ENCODE measurements around the gene SPOCD1.

The SPOCD1 gene

DNA sequence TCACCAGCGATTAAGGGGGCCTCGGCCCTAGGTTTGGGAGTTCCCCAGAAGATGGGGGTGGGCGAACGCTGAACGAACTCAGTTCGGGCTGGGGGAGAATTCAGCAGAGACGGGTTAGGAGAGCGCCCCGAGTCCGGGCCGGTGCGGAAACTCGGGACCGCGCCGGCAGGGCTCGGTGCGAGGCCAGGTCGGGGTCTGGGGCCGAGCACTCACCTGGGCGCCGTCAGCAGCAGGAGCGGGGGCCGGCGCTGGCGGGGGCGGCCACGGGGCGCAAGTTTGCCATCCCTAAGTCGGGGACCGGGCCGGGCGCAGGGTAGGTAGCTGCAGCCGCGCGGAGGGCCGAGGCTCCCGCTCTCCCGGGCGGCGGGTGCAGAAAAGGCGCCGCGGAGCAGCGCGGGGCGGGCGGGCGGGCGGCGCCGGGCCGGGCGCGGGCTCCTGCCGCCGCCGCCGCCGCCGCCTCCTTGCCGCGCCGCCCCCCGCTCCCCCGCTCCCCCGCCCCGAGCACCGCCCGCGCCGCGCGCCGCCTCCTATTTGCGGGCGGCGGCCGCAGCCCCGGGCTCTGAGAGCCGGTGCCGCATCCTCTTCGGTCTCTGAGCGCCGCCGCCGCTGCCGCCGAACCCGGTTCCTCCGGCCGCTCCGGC, 52.0 kb downstream of the SPOCD1 start:
- H3K4me3 ChIP-seq: peak overlapping the region; percentile 30 to 50 (median 41)
- peak overlapping the region in 1 of 21 experiments; percentile 16 for H3K27ac ChIP-seq

DNA sequence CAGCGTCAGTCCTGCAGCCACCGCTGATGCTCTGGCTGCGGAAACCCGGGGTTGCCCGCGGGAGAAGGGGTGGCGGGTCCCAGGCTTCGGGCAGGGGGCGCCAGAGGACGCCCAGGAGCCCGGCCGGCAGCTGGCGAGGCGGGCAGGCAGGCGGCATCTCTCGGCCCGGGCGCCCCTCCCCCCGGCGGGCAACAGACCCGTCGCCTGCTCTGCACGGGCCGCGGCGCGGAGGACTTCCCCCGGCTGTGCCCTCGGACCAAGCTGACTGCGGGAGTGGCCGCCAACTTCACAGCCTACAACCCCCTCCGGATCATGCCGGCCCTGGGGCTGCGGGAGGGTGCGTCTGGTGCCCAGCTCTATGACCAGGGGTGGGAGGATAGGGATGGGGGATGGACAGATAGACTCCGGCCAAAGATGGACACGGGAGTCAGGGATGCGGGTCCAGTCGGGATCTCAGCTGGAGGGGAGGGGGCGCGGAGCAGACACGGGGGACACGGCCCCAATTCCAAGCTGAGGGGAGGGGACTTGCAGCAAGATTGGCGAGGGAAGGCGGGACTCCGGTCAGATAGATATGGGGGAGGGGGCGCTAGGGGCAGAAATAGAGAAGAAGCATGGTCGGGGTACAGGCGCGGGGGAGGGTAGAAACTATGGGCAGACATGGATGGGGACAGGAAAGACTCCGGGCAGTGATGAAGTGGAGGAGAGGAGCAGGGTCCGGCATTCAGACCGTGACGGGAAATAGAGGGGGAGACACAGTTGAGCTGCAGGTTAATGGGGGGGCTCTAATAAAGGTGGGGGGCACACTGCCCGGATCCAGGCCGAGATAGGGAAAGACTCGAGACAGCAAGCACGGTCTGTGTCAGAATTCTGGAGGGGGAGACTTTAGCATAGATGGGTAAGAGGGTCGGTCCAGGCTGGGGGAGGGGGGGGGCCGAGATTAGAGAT, 52.8 kb downstream of the SPOCD1 start:
- peak overlapping the region in 1 of 21 experiments; percentile 16 for H3K27ac ChIP-seq
- peak overlapping the region; percentile 30 to 50 (median 41) for H3K4me3 ChIP-seq

DNA sequence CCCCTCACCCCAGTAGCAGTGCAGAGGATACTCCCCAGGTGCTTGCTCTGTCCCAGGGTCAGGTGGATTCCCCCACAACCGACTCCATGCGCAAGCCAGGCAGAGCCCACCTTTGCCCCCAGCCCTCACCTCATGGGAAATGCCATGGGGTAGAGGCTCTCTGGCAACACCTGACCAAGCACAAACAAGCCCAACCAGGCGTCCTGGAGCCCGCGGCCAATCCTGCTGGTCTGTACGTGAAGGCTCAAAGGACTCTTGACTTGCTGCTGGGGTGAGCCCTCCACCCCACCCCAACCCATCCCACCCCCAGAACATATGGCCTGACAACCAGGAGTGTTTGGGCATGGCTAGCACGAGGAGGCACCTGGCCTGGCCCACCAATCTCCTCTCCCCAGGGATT, 53.5 kb downstream of the SPOCD1 start:
- peak overlapping the region in 3 of 7 experiments; percentile 43 to 50 (median 48) for H3K4me3 ChIP-seq
- no peak overlapping the region for H3K27ac ChIP-seq

DNA sequence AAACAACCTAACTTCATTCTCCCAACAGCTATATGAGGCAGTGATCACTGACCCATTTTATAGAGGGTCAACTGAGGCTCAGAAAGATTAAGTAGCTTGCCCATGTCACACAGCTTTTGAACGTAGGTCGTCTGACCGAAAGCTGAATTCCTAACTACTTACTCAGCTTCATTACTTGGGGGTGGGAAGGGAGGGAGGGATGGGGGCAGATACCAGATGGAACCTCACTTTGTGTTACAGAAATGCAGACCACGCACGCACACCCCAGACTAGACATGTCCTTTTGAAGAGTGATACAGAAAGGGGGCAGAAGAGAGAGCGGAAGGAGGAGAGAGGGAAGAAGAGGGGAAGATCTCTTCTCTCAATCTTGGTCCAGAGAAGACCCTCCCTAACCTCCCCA, 53.9 kb downstream of the SPOCD1 start:
- Histone ChIP-seq H3K4me3 (no peak overlapping the region), H3K27ac (no peak overlapping the region)

DNA sequence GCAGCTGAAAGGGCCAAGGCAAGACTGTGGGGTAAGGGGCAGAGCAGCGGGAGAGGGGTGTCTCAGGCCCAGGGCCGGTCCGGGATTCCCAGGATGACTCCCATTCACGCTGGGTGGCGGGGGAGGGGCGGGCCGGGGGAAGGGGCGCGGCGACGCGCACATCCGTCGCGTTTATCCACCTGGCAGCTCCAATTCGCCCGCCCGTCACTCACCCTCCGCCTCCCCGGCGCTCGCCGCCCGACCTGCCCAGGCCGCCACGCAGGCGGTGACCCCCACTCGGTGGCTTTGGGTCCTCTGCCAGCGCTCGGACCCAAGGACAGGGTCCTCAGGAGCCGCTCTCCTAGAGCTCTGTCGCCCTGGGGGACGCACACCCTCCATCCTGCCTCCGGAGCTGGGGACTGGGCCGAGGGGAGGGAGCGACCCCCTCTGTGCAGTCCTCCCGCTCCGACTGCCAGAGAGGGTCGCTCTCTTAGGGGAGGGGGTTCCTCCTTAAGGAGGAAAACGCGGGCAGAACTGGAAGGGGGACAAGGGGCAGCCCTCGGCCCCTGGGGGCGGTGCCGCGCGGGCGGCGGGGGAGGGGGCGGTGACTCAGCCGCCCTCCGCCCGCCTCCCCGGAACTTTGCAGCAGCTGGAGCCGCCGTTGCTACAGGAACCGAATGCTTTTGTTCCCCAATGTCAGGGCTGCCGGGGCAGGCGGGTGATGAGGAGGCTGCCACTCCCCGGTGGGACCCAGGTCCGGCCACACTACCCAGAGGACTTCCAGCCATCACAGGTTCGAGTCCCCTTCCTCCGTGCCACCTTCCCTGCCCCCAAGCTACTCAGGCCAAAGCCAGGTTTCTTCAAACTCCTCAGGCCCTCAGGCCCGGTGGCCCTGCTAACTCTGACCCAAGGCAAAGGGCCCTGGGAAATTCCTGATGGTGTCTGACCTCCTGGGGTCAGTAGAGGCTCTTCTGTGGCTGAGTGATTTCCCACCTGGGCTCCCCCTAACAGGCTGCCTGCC, 55.1 kb downstream of the SPOCD1 start:
- Histone ChIP-seq H3K4me3 (peak overlapping the region; percentile 31 to 44 (median 38)), H3K27ac (peak overlapping the region in 10 of 21 experiments; percentile 1 to 66 (median 18))

DNA sequence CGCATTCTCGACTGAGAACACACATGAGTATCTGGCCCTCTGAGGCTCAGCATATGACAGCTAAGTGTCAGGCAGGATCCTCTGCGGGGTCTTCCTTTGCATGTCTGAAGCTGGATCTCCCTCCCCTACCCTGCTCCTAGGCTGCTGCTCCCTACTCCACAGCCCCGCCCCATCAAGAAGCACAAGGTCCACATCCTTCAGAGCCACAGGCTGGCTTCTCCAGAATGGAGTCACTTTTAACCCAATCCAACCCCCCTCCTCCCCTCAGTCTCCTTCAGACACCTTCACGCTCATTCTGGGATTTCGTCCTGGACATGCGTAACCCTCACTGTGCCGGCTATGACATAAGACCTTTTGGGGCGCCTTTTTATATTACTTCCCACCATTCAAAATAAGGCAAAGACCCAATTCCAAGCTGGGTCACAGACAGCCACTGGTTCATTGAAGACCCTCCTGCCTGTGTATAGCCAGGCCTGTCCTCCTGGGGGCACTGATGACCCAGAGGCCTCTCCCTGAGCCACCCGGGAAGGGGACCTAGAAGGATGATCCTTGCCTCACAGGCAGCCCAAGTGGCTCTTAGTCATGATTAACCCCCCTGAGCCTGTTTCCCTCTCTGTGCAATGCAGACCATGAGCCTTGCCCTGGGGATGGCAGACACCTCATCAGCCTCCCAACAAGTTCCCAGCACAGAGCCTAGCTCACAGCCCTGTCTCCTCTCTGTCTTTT, 56.4 kb downstream of the SPOCD1 start:
- no peak overlapping the region for H3K4me3 ChIP-seq
- H3K27ac ChIP-seq: no peak overlapping the region

DNA sequence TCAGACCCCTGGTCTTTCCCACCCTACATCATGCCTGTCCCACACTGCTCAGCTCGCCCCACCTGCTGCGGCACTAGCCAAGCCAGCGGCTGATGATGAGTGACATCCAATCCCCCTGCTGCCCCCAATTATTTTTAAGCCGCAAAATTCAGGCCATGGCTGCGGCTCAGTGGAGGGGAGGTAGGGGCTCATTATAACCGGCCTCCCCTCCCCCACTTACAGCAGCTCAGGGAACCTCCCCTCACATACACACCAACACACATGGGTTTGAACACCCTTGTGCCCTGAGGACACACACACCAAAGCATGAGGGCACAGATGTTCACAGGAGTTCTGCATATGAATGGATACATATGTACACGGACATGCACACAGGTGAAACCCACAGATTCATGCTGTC, 57.0 kb downstream of the SPOCD1 start:
- Histone ChIP-seq H3K27ac (no peak overlapping the region), H3K4me3 (no peak overlapping the region)

DNA sequence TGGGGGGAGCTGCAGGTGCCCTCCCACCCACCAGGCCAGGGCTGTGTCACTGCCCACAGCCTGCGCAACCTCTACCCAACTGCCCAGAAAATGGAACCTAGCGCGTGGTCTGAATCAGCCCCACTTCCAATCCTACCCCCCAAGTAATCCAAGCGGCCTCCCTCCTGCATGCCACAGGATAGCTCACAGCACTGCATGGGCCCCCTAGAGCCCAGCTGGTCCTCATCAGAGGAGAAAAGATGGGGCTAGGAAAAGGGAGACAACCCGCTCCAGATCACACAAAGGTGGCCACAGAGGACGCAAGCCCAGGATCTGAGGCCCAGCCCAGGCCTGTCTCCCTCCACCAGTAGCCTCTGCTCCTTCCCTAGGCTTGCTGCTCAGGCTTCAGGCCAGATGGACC, 57.8 kb downstream of the SPOCD1 start:
- Histone ChIP-seq H3K4me3 (no peak overlapping the region), H3K27ac (no peak overlapping the region)

DNA sequence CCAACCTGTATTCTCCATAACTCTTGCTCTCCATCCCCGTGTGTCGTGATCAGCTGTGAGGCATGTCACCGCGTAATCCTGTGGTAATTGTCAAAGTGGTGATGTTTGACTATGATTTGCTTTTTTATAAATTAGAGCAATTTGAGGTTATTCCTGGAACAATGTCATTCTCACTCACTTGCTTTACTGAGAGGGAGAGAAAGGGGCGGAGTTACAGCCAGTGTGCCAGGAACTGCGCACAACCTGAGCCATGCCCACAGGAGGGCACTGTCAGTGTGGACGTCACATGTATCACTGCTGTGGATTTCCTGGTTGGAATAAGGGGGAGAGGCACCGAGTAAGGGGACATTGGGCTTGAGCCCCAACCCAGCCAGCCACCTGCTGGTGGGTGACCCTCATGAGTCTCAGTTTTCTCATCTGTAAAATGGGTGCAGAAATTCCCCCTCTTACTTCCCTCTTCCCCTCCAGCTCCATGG, 58.6 kb downstream of the SPOCD1 start:
- H3K27ac ChIP-seq: no peak overlapping the region

DNA sequence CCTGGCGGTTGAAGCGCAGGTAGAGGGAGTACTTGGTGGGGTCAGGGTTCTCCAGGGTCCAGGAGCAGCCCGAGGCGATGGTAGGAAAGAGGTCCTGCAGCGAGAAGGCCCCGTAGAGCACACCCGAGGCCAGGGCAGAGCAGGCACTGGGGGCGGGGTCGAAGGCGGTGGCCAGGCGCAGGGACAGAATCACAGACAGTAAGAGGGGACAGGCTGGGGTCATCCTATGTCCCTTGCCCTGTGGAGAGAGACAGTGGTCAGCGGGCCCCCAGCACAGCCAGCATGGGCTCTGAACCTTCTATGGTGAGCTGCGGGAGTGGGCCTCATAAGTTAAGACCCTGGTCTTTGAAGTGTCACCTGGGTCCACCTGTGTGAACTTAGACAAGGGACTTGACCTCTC, 59.2 kb downstream of the SPOCD1 start:
- Histone ChIP-seq H3K27ac (no peak overlapping the region), H3K4me3 (no peak overlapping the region)

More for the DNA sequence above, 58.6 kb downstream of the SPOCD1 start:
- no peak overlapping the region for H3K4me3 ChIP-seq

DNA sequence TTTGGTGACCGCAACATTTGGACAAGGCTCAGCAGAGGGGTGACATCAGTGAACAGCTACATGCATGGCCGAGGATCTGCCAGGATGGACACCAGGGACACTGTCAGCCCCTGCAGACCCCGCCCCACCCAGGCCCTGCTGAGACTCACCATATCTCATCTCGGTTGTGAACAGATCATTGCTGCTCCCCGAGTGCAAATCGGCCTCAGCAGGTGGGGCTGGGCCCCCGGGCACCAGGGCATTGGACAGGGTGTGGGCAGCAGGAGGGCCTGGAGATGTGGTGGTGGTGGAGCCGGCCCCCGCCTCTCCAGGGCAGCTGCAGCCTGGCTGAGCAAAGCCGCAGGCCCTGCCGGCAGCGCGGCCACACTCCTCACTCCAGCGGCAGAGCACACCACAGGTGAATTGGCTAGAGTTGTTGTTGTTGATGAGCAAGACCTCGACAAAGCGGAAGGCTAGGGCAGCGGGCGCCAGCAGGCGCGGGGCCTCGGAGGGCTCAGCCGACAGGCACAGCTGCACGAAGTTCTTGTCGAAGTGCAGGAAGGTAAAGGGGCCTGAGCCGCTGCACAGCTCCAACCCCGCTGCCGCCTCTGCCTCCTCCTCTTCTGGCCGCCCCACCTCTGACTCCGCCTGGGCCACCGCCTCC, 59.9 kb downstream of the SPOCD1 start:
- Histone ChIP-seq H3K4me3 (no peak overlapping the region), H3K27ac (no peak overlapping the region)

DNA sequence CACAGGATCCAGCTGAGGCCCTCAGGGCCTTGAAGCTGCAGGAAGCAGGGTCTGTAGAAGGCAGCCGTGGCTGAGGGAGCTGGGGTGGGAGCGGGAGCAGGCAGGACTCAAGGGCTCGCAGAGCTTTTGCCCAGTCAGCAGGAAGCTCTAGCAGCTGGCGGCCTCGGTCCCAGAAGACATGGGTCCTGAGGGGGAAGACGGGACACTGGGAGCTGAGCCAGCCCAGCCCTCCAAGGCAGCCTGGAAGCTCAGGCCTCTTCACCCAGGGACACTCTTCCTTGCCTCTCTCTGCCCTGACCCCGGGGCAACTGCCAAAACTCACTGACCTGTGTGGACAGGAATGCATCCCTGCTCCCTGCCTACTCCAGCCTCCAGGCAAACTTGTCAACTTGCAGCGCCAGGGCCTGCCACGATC, 60.6 kb downstream of the SPOCD1 start:
- Histone ChIP-seq H3K27ac (no peak overlapping the region), H3K4me3 (no peak overlapping the region)

DNA sequence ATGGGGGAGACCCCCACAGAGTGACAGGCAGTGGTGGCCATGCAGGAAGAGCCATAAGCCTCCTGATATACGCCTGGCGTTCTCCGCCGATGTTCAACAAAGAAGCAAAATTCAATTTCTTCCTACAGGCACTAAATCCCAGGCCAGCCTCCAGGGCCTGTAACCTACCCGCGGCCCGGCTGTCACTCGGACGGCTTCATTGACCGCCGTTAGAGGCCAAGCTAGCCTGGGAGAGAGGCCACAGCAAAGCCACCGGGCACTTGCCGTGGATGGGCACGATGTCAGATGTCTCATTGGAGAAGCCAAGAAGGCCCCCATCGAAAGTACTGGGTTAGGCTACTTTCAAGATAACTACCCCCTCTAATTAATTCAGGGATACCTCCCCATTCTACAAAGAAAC, 61.4 kb downstream of the SPOCD1 start:
- H3K4me3 ChIP-seq: no peak overlapping the region
- no peak overlapping the region for H3K27ac ChIP-seq

DNA sequence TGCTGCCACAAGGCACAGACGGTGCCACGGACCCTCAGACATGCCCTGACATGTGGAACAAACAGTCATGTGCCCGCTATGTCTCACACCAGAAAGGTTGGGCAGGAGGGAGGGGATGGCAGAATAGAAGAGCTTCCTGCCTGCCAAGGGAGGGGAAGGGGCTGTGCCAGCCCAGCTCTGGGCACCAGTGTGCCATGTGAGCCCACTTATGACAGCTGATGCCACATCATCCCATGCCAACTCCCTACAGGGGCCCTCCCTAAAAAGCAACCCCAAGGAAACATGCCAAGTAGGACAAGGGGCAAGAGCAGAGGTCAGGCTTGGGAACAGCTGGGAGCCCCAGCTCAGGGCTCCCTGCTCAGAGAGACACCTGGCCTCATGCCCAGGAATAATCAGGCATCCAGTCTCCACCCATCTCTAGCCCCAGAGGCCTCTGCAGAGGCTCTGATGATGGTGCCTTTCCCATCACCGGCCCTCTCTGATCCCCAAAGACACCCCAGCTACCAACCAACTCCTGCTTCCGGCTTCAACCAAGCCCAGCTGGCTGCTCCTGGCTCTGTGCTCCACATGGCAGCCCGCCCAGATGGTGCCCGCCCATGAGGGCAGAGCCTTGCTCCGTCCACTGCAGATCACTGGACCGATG, 62.0 kb downstream of the SPOCD1 start:
- Histone ChIP-seq H3K4me3 (no peak overlapping the region), H3K27ac (no peak overlapping the region)

DNA sequence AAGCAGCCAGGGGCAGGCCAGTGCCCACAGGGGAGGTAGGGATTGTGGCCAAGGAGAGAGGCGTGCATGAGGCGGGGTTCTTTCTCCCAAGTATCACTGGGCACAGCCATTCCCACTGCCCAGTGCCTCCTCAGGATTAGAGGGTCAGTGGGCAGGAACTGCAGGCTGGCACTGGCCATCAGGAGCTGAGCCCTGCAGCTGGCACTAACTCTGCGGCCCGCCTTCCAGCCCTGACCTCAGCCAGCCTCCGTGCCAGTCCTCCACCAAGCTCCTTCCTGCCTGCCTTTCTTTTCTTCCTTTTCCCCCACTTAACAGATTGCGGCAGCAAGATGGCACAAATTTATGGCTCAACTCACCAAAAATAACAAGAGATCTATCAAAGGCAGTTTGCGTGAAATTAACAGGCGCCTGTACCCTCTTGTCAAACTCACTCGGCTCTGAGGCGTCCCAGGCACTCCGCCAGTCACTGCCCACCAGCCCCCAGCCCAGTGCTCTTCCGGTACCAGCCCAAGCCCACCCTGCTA, 62.8 kb downstream of the SPOCD1 start:
- H3K4me3 ChIP-seq: no peak overlapping the region

DNA sequence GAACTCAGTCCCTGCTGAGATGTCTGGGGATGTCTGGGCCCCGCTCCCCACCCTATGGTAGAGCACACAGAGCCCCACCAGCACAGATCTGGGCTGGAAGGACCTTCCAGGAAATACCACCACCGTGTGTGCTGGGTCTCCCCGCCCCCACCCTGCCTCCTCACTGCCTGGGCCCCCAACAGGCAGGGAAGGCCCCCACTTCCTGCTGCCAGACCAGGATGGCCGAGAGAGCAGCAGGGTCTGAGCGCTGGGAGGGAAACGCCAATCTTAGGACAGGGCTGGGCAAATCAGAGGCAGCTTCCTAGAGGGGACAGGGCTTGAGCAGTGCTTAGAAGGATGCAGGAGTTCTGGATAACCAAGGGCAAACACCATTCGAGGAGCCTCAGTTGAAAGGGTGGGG, 63.6 kb downstream of the SPOCD1 start:
- Histone ChIP-seq H3K4me3 (no peak overlapping the region), H3K27ac (no peak overlapping the region)

More for the DNA sequence above, 62.8 kb downstream of the SPOCD1 start:
- H3K27ac ChIP-seq: no peak overlapping the region

DNA sequence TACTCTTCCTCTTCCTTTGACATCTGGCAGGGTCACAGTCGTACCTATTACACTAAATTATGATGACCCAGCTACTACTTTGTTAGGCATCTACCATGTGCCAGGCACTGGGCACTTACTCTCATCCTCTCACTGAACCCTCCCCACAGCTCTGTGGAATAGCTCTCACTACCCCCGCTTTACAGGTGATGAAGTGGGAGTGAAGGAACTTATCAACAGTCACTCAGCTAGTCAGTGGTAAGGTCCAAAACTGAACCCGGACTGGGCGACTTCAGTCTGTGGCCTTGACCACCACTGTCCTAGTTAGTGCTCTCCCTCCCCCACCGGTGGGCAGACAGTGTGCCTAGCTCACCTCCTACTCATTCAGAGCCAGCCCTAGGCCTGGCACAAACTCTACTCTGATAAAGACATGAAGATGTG, 64.0 kb downstream of the SPOCD1 start:
- Histone ChIP-seq H3K4me3 (no peak overlapping the region), H3K27ac (no peak overlapping the region)

Measured in skin epidermis (tissue), 12 donors.